HepG2 (cell line): ENCODE results near the gene SYNE3. TPM values are rescaled to one million over a fixed set of nuclear protein-coding genes. Genes with fewer than 3 reads are reported as not detected.

Experiments used
- ATAC-seq: fragments of 200-7000 bp; cut with Tn5 transposase; 3 replicates; pipeline ENCODE4 v1.9.1; 2020; ENCODE audit warnings: mild to moderate bottlenecking, moderate library complexity
- BruUV-seq: library from RNA; stranded (reverse); fragments of 400-500 nt; replicated peaks from 2 replicates; lab custom pipeline; 2021; lab: Mats Ljungman, UMichigan
- CTCF ChIA-PET: fragments of 300-600 bp; formaldehyde crosslinking; extraction: SDS; loops from one replicate; lab custom pipeline; 2021; ENCODE audit warnings: low total read pairs, inconsistent platforms, low intra/inter-chr PET ratio; lab: Yijun Ruan, JAX
- POLR2A ChIA-PET: fragments of 350-600 bp; sonication (Branson Sonifier 250); formaldehyde crosslinking; loops from one replicate; lab custom pipeline; 2020; ENCODE audit warnings: antibody characterized with exemption, inconsistent platforms; lab: Yijun Ruan, JAX
- DNase-seq: peaks from one replicate; pipeline ENCODE4 v3.0.0-alpha.2; 2015; ENCODE audit warnings: low spot score
- FAIRE-seq: peaks from 3 replicates; lab custom pipeline; 2011; peaks lifted over from hg19 to GRCh38; lab: Jason Lieb, UNC
- H2AFZ ChIP-seq: one replicate; pipeline ENCODE4 v1.6.1; 2011; ENCODE audit warnings: low read length, inconsistent platforms
- H3K27ac ChIP-seq: fragments of 300-600 bp; 3 replicates; pipeline ENCODE4 v1.8.0; 2011; ENCODE audit warnings: mixed run types, mild to moderate bottlenecking, mixed read lengths, low read length, inconsistent platforms; ENCODE audit not compliant: insufficient read depth; ENCODE audit errors: extremely low read length
- H3K27me3 ChIP-seq, 2 experiments: fragments of 200-600 bp in 1 of 2; 2 replicates in 1 of 2; 3 replicates in 1 of 2; pipeline versions ENCODE4 v1.6.0 to v1.8.0; 2011; ENCODE audit warnings: low read length in 2 of 2, mild to moderate bottlenecking in 2 of 2, moderate library complexity in 2 of 2, inconsistent platforms in 1 of 2; ENCODE audit not compliant: insufficient read depth in 2 of 2, control insufficient read depth in 1 of 2
- H3K36me3 ChIP-seq, 2 experiments: fragments of 200-600 bp in 1 of 2; replicated peaks in 1 of 2; 2 replicates in 1 of 2; 3 replicates in 1 of 2; pipeline versions ENCODE4 v1.5.1 to v1.8.0; 2011; ENCODE audit warnings: low read length in 2 of 2, inconsistent platforms in 1 of 2; ENCODE audit not compliant: insufficient read depth in 2 of 2, control insufficient read depth in 1 of 2
- H3K4me1 ChIP-seq: 2 replicates; pipeline ENCODE4 v1.5.1; 2012; ENCODE audit warnings: low read length, inconsistent platforms; ENCODE audit not compliant: insufficient read depth
- H3K4me2 ChIP-seq: 2 replicates; pipeline ENCODE4 v1.6.0; 2011; ENCODE audit warnings: low read depth, low read length, inconsistent platforms
- H3K4me3 ChIP-seq, 3 experiments: fragments of 200-600 bp in 1 of 3; sonication (generic), shearing (Covaris generic) in 1 of 3; replicated peaks in 1 of 3; 2 replicates each; pipeline ENCODE4 v1.5.1; 2011 to 2016; ENCODE audit warnings: low read length in 3 of 3, inconsistent platforms in 2 of 3, low read depth in 2 of 3, mild to moderate bottlenecking in 2 of 3, control low read depth in 1 of 3, mixed read lengths in 1 of 3; ENCODE audit not compliant: insufficient read depth in 1 of 3
- H3K79me2 ChIP-seq: one replicate; pipeline ENCODE4 v1.6.1; 2011; ENCODE audit warnings: low read length, inconsistent platforms; ENCODE audit not compliant: insufficient read depth
- H3K9ac ChIP-seq: 2 replicates; pipeline ENCODE4 v1.6.0; 2011; ENCODE audit warnings: mild to moderate bottlenecking, low read depth, low read length, inconsistent platforms; ENCODE audit not compliant: insufficient read depth
- H3K9me3 ChIP-seq: 2 replicates; pipeline ENCODE4 v1.5.1; 2012; ENCODE audit warnings: mild to moderate bottlenecking, low read length
- H4K20me1 ChIP-seq: 2 replicates; pipeline ENCODE4 v1.6.0; 2011; ENCODE audit warnings: inconsistent platforms, mild to moderate bottlenecking, low read length, moderate library complexity; ENCODE audit not compliant: insufficient read depth
- AGO1 ChIP-seq: fragments of 200-400 bp; formaldehyde crosslinking; IDR thresholded peaks from 2 replicates; pipeline ENCODE4 v1.6.1; 2017; ENCODE audit warnings: mild to moderate bottlenecking, low read depth, low read length, moderate library complexity; ENCODE audit not compliant: poor library complexity, severe bottlenecking
- AGO2 ChIP-seq: fragments of 200-400 bp; formaldehyde crosslinking; optimal IDR thresholded peaks from 2 replicates; pipeline ENCODE3; 2017; ENCODE audit warnings: mild to moderate bottlenecking, low read depth, low read length, moderate library complexity
- FOXC1 ChIP-seq: sonication (generic); formaldehyde crosslinking; IDR thresholded peaks from 2 replicates; pipeline ENCODE4 v1.8.0; 2022; ENCODE audit warnings: mild to moderate bottlenecking, missing genetic modification reagents, borderline replicate concordance
- GFI1 ChIP-seq: sonication (generic); formaldehyde crosslinking; IDR thresholded peaks from 2 replicates; pipeline ENCODE4 v1.5.0; 2020; ENCODE audit warnings: missing genetic modification reagents, mild to moderate bottlenecking, borderline replicate concordance
- HIVEP1 ChIP-seq: sonication (generic); formaldehyde crosslinking; IDR thresholded peaks from 2 replicates; pipeline ENCODE4 v1.4.0; 2020; ENCODE audit warnings: mild to moderate bottlenecking, missing genetic modification reagents
- RBFOX2 ChIP-seq: fragments of 200-400 bp; formaldehyde crosslinking; IDR thresholded peaks from 2 replicates; pipeline ENCODE4 v1.6.1; 2017; ENCODE audit warnings: low read depth, mild to moderate bottlenecking, low read length
- RELA ChIP-seq: sonication (generic); formaldehyde crosslinking; IDR thresholded peaks from 2 replicates; pipeline ENCODE4 v1.4.0; 2020; ENCODE audit warnings: missing genetic modification reagents
- SAFB2 ChIP-seq: sonication (generic); formaldehyde crosslinking; IDR thresholded peaks from 2 replicates; pipeline ENCODE4 v1.5.1; 2020; ENCODE audit warnings: missing genetic modification reagents, low read depth, mild to moderate bottlenecking, borderline replicate concordance
- TBX2 ChIP-seq: sonication (generic); formaldehyde crosslinking; IDR thresholded peaks from 2 replicates; pipeline ENCODE4 v1.5.0; 2020; ENCODE audit warnings: missing genetic modification reagents, mild to moderate bottlenecking, borderline replicate concordance
- ZFY ChIP-seq: sonication (generic); formaldehyde crosslinking; IDR thresholded peaks from 2 replicates; pipeline ENCODE4 v1.4.0; 2020; ENCODE audit warnings: missing genetic modification reagents
- ZNF558 ChIP-seq: sonication (generic); formaldehyde crosslinking; IDR thresholded peaks from 2 replicates; pipeline ENCODE4 v1.9.0; 2022; ENCODE audit warnings: mild to moderate bottlenecking, missing genetic modification reagents, borderline replicate concordance
- ZNF776 ChIP-seq: sonication (generic); formaldehyde crosslinking; IDR thresholded peaks from 2 replicates; pipeline ENCODE4 v1.4.0; 2020; ENCODE audit warnings: mild to moderate bottlenecking, missing genetic modification reagents
- WGBS: methylation state at CpG from one replicate; pipeline ENCODE4 v1.1.6; 2017; ENCODE audit warnings: low lambda C conversion rate; 5-methylcytosine and 5-hydroxymethylcytosine counted together
- in situ Hi-C: cut with HindIII; loops from 2 replicates; pipeline ENCODE4 v1.10.0; 2017; ENCODE audit warnings: low pct_unique_long_range_greater_than_20kb; ENCODE audit not compliant: extremely low pct_ligation_motif_present
- intact Hi-C: fragments of 100-400 bp; cut with micrococcal nuclease; formaldehyde crosslinking; loops from one replicate; pipeline ENCODE4 v1.10.0; 2022; ENCODE audit not compliant: unreplicated experiment
- polyA plus RNA-seq, 8 experiments: library from polyadenylated mRNA; depleted of rRNA in 3 of 8; stranded (reverse) in 7 of 8; unstranded in 1 of 8; fragments of >200 nt; fragmentation: Illumina TruSeq in 4 of 8; extraction: Trizol in 4 of 8; gene quantifications; 2 replicates each; pipeline versions ENCODE4 v1.2.1 to v1.2.3, GENCODE V29; 2011 to 2016; ENCODE audit warnings: low read depth in 4 of 8, missing spikeins in 1 of 8, mixed read lengths in 1 of 8; ENCODE audit not compliant: insufficient read depth in 1 of 8
- total RNA-seq, 5 experiments: library from RNA; depleted of rRNA; stranded (reverse); fragments of >200 nt; fragmentation: Illumina TruSeq; extraction: Trizol; gene quantifications; 2 replicates each; pipeline ENCODE4 v1.2.3, GENCODE V29; 2016; ENCODE audit warnings: low read depth in 1 of 5
- TF ChIP-seq, protein P1 (sequence below): sonication (generic); formaldehyde crosslinking; IDR thresholded peaks from 2 replicates; pipeline ENCODE4 v1.5.1; 2020; ENCODE audit warnings: mild to moderate bottlenecking, missing genetic modification reagents, moderate library complexity
- TF ChIP-seq, protein P2 (sequence below): sonication (generic); formaldehyde crosslinking; IDR thresholded peaks from 2 replicates; pipeline ENCODE4 v1.4.0; 2020; ENCODE audit warnings: mild to moderate bottlenecking, missing genetic modification reagents

Gene SYNE3
- total and polyA plus RNA-seq, 2 of the 13 experiments (the other 11 are each of a cell fraction or from before 2014, with no cell fraction given): 7.8 to 8.0 TPM

DNA sequence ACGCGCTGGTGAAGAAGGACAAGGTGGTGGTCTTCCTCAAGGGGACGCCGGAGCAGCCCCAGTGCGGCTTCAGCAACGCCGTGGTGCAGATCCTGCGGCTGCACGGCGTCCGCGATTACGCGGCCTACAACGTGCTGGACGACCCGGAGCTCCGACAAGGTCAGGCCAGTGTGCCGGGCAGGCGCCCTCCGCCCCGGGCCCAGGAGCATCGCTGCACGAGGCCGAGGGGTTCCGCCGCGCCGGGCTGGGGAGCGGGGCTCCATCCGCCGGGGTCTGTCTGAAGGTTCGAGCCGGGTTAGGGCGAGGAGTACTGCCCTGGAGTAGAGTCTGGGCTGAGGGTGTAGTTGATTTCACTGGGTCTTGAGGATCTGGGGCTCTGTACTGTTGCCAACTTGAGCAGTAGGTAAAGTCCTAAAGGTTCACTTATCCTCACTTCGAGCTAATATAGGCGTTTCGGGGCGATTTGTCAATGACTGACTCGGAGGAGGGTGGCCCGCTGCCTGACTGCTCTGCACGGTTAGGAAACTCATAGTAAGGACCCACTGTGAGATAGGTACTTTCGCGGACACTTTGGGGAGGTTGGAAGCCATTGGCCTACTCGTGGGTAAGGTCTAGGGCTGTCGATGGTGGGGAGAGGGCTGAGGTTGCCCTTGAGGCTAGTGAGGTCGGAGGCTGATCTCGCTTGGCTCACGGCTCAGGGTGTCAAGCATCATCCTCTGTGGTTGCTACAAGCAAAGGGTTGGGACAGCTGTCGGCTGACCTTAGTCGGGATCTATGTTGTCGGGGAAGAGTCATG, 19.0 kb upstream of the SYNE3 start:
- Histone ChIP-seq H3K4me2 (peak overlapping the region; percentile 91), H3K79me2 (peaks cover 89% of the 10 kb centered on the region), H3K36me3 (peaks cover 0 to 5% of the 10 kb centered on the region in 2 experiments; a peak in 2 of 5 replicates), H3K4me1 (peaks cover 47% of the 10 kb centered on the region), H3K4me3 (peak overlapping the region; percentile 72 to 96 (median 87)), H3K9me3 (no peaks in the 10 kb centered on the region), H3K27me3 (peaks cover 0 to 2% of the 10 kb centered on the region in 2 experiments; a peak in 1 of 5 replicates), H2AFZ (no peak overlapping the region), H3K9ac (peak overlapping the region; percentile 89), H4K20me1 (peaks cover 21% of the 10 kb centered on the region), H3K27ac (peak overlapping the region; percentile 78)
- no TSS peak for BruUV-seq
- FAIRE-seq (no peak), ATAC-seq (no peak), DNase-seq (no peak)
- CTCF ChIA-PET: no interaction called here
- 1% methylated on average over 23 of the region's 52 CpGs for WGBS
- intact Hi-C loops (no loop called here), in situ Hi-C loops (no loop called here)
- POLR2A ChIA-PET: interaction anchor here (1.0 to 7.5 kb wide), 8 partner anchors 10 to 93 kb away, joined by 3 to 183 read pairs (median 27); partner anchors contain the start of gene SYNE3
- TF ChIP-seq FOXC1 (CRISPR knock-in tag) (0 out of 2 replicates have a peak, but pooled peaks have one; percentile 10), ZNF558 (CRISPR knock-in tag) (peak; percentile 83; the same call in 1 of the 2 replicates), AGO1 (peak; percentile 5), ZFY (peak; percentile 35), TBX2 (CRISPR knock-in tag) (peak; percentile 6; the same call in 1 of the 2 replicates), HIVEP1 (CRISPR knock-in tag) (0 out of 2 replicates have a peak, but pooled peaks have one; percentile 19), AGO2 (peak; percentile 54), RBFOX2 (peak; percentile 61), RELA (CRISPR knock-in tag) (no peak), ZNF776 (CRISPR knock-in tag) (0 out of 2 replicates have a peak, but pooled peaks have one; percentile 32), SAFB2 (CRISPR knock-in tag) (peak; percentile 21; the same call in 1 of the 2 replicates), GFI1 (CRISPR knock-in tag) (no peak)
- TF ChIP-seq, protein P1, sequence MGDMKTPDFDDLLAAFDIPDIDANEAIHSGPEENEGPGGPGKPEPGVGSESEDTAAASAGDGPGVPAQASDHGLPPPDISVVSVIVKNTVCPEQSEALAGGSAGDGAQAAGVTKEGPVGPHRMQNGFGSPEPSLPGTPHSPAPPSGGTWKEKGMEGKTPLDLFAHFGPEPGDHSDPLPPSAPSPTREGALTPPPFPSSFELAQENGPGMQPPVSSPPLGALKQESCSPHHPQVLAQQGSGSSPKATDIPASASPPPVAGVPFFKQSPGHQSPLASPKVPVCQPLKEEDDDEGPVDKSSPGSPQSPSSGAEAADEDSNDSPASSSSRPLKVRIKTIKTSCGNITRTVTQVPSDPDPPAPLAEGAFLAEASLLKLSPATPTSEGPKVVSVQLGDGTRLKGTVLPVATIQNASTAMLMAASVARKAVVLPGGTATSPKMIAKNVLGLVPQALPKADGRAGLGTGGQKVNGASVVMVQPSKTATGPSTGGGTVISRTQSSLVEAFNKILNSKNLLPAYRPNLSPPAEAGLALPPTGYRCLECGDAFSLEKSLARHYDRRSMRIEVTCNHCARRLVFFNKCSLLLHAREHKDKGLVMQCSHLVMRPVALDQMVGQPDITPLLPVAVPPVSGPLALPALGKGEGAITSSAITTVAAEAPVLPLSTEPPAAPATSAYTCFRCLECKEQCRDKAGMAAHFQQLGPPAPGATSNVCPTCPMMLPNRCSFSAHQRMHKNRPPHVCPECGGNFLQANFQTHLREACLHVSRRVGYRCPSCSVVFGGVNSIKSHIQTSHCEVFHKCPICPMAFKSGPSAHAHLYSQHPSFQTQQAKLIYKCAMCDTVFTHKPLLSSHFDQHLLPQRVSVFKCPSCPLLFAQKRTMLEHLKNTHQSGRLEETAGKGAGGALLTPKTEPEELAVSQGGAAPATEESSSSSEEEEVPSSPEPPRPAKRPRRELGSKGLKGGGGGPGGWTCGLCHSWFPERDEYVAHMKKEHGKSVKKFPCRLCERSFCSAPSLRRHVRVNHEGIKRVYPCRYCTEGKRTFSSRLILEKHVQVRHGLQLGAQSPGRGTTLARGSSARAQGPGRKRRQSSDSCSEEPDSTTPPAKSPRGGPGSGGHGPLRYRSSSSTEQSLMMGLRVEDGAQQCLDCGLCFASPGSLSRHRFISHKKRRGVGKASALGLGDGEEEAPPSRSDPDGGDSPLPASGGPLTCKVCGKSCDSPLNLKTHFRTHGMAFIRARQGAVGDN: 0 out of 2 replicates have a peak, but pooled peaks have one; percentile 30
- TF ChIP-seq, protein P2, sequence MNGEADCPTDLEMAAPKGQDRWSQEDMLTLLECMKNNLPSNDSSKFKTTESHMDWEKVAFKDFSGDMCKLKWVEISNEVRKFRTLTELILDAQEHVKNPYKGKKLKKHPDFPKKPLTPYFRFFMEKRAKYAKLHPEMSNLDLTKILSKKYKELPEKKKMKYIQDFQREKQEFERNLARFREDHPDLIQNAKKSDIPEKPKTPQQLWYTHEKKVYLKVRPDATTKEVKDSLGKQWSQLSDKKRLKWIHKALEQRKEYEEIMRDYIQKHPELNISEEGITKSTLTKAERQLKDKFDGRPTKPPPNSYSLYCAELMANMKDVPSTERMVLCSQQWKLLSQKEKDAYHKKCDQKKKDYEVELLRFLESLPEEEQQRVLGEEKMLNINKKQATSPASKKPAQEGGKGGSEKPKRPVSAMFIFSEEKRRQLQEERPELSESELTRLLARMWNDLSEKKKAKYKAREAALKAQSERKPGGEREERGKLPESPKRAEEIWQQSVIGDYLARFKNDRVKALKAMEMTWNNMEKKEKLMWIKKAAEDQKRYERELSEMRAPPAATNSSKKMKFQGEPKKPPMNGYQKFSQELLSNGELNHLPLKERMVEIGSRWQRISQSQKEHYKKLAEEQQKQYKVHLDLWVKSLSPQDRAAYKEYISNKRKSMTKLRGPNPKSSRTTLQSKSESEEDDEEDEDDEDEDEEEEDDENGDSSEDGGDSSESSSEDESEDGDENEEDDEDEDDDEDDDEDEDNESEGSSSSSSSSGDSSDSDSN (CRISPR knock-in tag): peak; percentile 61; the same call in 1 of the 2 replicates
